Mucosa of rectum (tissue), 2 donors: ENCODE results near the gene FPR3.
A peak's percentile ranks its signal among the peaks of the same experiment; 100 is the strongest.

Experiments
- H3K27ac ChIP-seq, 2 donors: one replicate each; pipeline ENCODE4 v1.7.0; 2013; ENCODE audit warnings: inconsistent platforms in 2 of 2, low read depth in 2 of 2, low read length in 2 of 2
- H3K27me3 ChIP-seq, 2 donors: one replicate each; pipeline ENCODE4 v1.7.0; 2013; ENCODE audit warnings: low read length in 2 of 2; ENCODE audit not compliant: control insufficient read depth in 2 of 2, insufficient read depth in 2 of 2
- H3K36me3 ChIP-seq, 2 donors: one replicate each; pipeline ENCODE4 v1.7.0; 2013; ENCODE audit warnings: low read length in 2 of 2; ENCODE audit not compliant: control insufficient read depth in 2 of 2, insufficient read depth in 2 of 2
- H3K4me1 ChIP-seq, 2 donors: one replicate each; pipeline ENCODE4 v1.7.0; 2013; ENCODE audit warnings: low read length in 2 of 2, mild to moderate bottlenecking in 1 of 2; ENCODE audit not compliant: control insufficient read depth in 2 of 2, insufficient read depth in 2 of 2
- H3K4me3 ChIP-seq, 2 donors: one replicate each; pipeline ENCODE4 v1.7.0; 2013; ENCODE audit warnings: low read length in 2 of 2
- H3K9ac ChIP-seq, 2 donors: one replicate each; pipeline ENCODE4 v1.7.0; 2013; ENCODE audit warnings: low read length in 2 of 2, low read depth in 1 of 2, mild to moderate bottlenecking in 1 of 2
- H3K9me3 ChIP-seq, 2 donors: one replicate each; pipeline ENCODE4 v1.7.0; 2013; ENCODE audit warnings: low read length in 2 of 2; ENCODE audit not compliant: control insufficient read depth in 2 of 2
- donor health status: healthy.
- donor health status: Normal muscosa, but diverticular disease.

Gene FPR3, protein sequence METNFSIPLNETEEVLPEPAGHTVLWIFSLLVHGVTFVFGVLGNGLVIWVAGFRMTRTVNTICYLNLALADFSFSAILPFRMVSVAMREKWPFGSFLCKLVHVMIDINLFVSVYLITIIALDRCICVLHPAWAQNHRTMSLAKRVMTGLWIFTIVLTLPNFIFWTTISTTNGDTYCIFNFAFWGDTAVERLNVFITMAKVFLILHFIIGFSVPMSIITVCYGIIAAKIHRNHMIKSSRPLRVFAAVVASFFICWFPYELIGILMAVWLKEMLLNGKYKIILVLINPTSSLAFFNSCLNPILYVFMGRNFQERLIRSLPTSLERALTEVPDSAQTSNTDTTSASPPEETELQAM

DNA sequence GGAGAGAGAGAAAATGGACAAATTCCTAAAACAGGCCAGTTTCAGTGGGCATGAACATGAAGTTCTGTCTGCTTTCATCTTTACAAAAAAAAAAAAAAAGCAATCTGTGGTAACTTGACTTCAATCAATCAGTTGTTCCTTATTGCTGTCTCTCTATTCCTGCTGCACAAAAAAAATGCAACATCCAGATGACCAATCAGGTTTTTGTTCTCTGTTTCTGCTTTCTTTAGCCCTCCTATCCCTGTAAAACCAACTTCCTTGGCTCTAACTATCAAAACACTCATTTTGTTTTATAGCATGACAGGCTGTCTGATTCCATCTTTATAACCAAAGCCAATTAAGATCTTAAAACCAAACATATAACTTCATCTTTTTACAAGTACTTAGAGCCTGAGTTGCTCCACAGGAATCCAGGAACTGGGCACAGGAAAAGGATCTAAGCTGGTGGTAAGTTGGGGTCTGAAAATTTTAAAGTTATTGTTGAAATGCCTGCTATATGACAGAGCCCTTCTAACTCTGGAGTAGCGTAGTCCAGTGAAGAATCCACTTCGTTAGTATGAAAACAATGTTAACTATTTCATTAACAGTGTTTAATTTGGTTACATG is at the start of gene FPR3:
TSS of gene FPR3 (plus strand) at position 273 of the 606 bp plus-strand sequence. CDS start 28,592 bp downstream, outside the sequence.
- no peaks in the 10 kb centered on the region for H3K4me1 ChIP-seq
- no peaks in the 10 kb centered on the region for H3K36me3 ChIP-seq
- peak within 1 kb of the TSS in 1 of 2 donors; percentile 37 for H3K9ac ChIP-seq
- peak within 1 kb of the TSS in 1 of 2 donors; percentile 17 for H3K4me3 ChIP-seq
- H3K9me3 ChIP-seq = no peaks in the 10 kb centered on the region
- H3K27ac ChIP-seq = peak within 1 kb of the TSS; percentile 21 to 28
- no peaks in the 10 kb centered on the region for H3K27me3 ChIP-seq

GRCh38 chr19:51746731-51747130 is 48.2 kb upstream of the FPR3 start:
- Histone ChIP-seq H3K4me3 (no peak overlapping the region), H3K4me1 (no peaks in the 10 kb centered on the region), H3K36me3 (no peaks in the 10 kb centered on the region), H3K9ac (no peak overlapping the region), H3K27ac (no peak overlapping the region), H3K27me3 (no peaks in the 10 kb centered on the region), H3K9me3 (no peaks in the 10 kb centered on the region)

GRCh38 chr19:51749979-51750378 is 45.0 kb upstream of the FPR3 start:
- H3K9me3 ChIP-seq = no peaks in the 10 kb centered on the region
- no peak overlapping the region for H3K27ac ChIP-seq
- no peaks in the 10 kb centered on the region for H3K36me3 ChIP-seq
- no peaks in the 10 kb centered on the region for H3K27me3 ChIP-seq
- H3K9ac ChIP-seq = no peak overlapping the region
- no peak overlapping the region for H3K4me3 ChIP-seq
- H3K4me1 ChIP-seq = no peaks in the 10 kb centered on the region

- Histone ChIP-seq H3K4me1 (no peaks in the 10 kb centered on the region), H3K27ac (no peak overlapping the region), H3K36me3 (no peaks in the 10 kb centered on the region), H3K9ac (no peak overlapping the region), H3K4me3 (no peak overlapping the region), H3K9me3 (no peaks in the 10 kb centered on the region), H3K27me3 (no peaks in the 10 kb centered on the region)
Measured at GRCh38 chr19:51750400-51751094, 44.4 kb upstream of the FPR3 start.

GRCh38 chr19:51751655-51752054 is 43.3 kb upstream of the FPR3 start, which contains the start of gene FPR1:
Gene FPR1 (minus strand): TSS chr19:51751878. CDS start chr19:51746994, 4,884 bp downstream.
- H3K27me3 ChIP-seq = no peaks in the 10 kb centered on the region
- H3K36me3 ChIP-seq = no peaks in the 10 kb centered on the region
- H3K9me3 ChIP-seq = no peaks in the 10 kb centered on the region
- no peak within 1 kb of the TSS for H3K4me3 ChIP-seq
- H3K4me1 ChIP-seq = no peaks in the 10 kb centered on the region
- H3K9ac ChIP-seq = no peak within 1 kb of the TSS
- H3K27ac ChIP-seq = no peak within 1 kb of the TSS

DNA sequence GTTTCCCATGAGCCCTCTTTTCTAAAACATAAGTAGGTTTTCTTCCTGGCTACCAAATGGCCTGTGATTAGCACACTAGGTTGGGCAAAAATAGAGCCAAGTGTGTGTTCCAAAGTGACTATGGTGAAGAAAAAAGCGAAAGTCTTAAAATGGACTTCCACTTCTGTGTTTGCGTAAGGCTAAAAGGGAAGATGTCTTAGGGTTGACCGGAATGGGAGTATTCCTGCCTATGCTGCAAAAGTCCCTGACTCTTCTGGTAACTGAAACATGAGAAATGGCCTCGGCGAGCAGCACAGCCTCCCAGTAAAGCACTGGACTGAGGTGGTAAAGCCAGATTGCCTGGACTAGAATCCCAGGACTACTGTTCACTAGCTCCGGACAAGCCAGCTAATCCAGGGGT is 40.8 kb upstream of the FPR3 start:
- no peaks in the 10 kb centered on the region for H3K9me3 ChIP-seq
- H3K36me3 ChIP-seq = no peaks in the 10 kb centered on the region
- H3K4me3 ChIP-seq = no peak overlapping the region
- no peak overlapping the region for H3K9ac ChIP-seq
- H3K27me3 ChIP-seq = no peaks in the 10 kb centered on the region
- H3K27ac ChIP-seq = no peak overlapping the region
- no peaks in the 10 kb centered on the region for H3K4me1 ChIP-seq

DNA sequence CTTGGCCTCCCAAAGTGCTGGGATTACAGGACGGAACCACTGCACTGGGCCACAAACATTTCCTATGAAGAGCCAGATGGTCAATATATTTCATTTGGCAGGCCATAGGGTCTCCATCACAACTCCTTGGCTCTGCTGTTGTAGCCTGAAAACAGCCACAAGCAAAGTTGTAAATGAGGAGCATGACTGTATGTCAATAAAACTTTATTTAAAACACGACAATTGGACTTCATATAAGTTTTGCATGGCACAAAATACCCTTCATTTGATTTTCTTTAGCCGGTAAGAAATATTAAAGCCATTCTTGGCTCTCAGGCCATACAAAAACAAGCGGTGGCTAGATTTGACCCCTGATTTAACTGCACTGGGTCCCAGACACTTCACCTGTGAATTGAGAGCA is 40.2 kb upstream of the FPR3 start:
- Histone ChIP-seq H3K4me1 (no peaks in the 10 kb centered on the region), H3K9me3 (no peaks in the 10 kb centered on the region), H3K9ac (no peak overlapping the region), H3K36me3 (no peaks in the 10 kb centered on the region), H3K27ac (no peak overlapping the region), H3K4me3 (no peak overlapping the region), H3K27me3 (no peaks in the 10 kb centered on the region)

- Histone ChIP-seq H3K27me3 (no peaks in the 10 kb centered on the region), H3K4me3 (no peak overlapping the region), H3K9ac (no peak overlapping the region), H3K27ac (no peak overlapping the region), H3K36me3 (no peaks in the 10 kb centered on the region), H3K4me1 (no peaks in the 10 kb centered on the region), H3K9me3 (no peaks in the 10 kb centered on the region)
Measured at GRCh38 chr19:51755571-51755970, 39.4 kb upstream of the FPR3 start.

- H3K9ac ChIP-seq = no peak within 1 kb of the TSS
- H3K4me3 ChIP-seq = no peak within 1 kb of the TSS
- H3K4me1 ChIP-seq = no peaks in the 10 kb centered on the region
- H3K36me3 ChIP-seq = no peaks in the 10 kb centered on the region
- H3K9me3 ChIP-seq = no peaks in the 10 kb centered on the region
- H3K27me3 ChIP-seq = no peaks in the 10 kb centered on the region
- H3K27ac ChIP-seq = no peak within 1 kb of the TSS
Measured at GRCh38 chr19:51760697-51761356, 34.1 kb upstream of the FPR3 start, which contains the start of gene FPR2. Gene FPR2 (plus strand): TSS chr19:51761180. CDS start chr19:51768659, 7,479 bp downstream.
